Lower leg skin (tissue), 4 donors: ENCODE measurements around the gene PKP2. TPM values are rescaled to one million over a fixed set of nuclear protein-coding genes. Genes with fewer than 3 reads are reported as not detected.

Experiments
- DNase-seq, 2 donors: peaks; one replicate each; pipeline ENCODE4 v3.0.0-alpha.2; 2019; ENCODE audit warnings: low spot score in 2 of 2
- H3K4me3 ChIP-seq: fragments of 200-600 bp; sonication (generic); 2 replicates; pipeline ENCODE4 v1.5.1; 2017; ENCODE audit warnings: mild to moderate bottlenecking, low read depth; ENCODE audit not compliant: poor library complexity, severe bottlenecking
- CTCF ChIP-seq, 3 donors: fragments of 450-650 bp; IDR thresholded peaks; one replicate each; pipeline ENCODE4 v1.5.1; 2016; ENCODE audit warnings: antibody characterized with exemption in 3 of 3, mild to moderate bottlenecking in 3 of 3, moderate library complexity in 2 of 3
- POLR2A ChIP-seq, 2 donors: fragments of 450-650 bp; IDR thresholded peaks; one replicate each; pipeline ENCODE4 v1.6.1; 2016 to 2017; ENCODE audit warnings: antibody characterized with exemption in 2 of 2, mild to moderate bottlenecking in 1 of 2, moderate library complexity in 1 of 2
- WGBS, 2 donors: methylation state at CpG; one replicate each; pipeline ENCODE4 v1.1.5; 2018; 5-methylcytosine and 5-hydroxymethylcytosine counted together
- intact Hi-C: fragments of 100-400 bp; cut with DNase I; formaldehyde crosslinking; loops from one replicate; pipeline ENCODE4 v1.15.0; 2023; ENCODE audit warnings: low total_unique reads
- total RNA-seq, 4 donors: library from RNA; depleted of rRNA; stranded (reverse); fragments of >200 nt; gene quantifications; one replicate each; pipeline ENCODE4 v1.1.0, GENCODE V29; 2016

Gene PKP2
- total RNA-seq, 4 donors from 2014 or later = 7.5 to 10.5 (median 9.2) TPM

DNA sequence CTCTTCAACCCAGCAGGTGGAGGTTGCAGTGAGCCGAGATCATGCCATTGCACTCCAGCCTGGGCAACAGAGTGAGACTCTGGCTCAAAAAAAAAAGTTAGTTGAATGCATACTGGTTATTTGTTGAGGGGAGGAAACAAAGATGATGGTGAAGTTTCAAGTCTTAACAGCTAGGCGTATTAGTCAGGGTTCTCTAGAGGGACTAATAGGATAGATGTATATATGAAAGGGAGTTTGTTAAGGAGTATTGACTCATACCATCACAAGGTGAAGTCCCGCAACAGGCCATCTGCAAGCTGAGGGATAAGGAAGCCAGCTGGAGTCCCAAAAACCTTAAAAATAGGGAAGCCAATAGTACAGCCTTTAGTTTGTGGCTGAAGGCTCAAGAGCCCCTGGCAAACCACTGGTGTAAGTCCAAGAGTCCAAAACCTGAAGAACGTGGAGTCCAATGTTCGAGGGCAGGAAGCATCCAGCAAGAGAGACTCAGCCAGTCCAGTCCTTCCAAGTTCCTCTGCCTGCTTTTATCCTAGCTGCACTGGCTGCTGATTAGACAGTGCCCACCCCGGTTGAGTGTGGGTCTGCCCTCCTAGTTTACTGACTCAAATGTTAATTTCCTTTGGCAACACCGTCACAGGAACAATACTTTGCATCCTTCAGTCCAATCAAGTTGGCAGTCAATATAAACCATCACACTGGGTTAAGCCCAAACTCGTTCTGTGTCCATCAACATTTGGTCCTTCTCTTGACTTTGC, 26.1 kb upstream of the PKP2 start:
- 82 to 83% methylated on average over 8 of the region's 8 CpGs for WGBS, 2 donors

GRCh38 chr12:32921397-32921796, 24.8 kb upstream of the PKP2 start:
- TF ChIP-seq CTCF (IDR thresholded peaks at IDR 0.05) = no peak
- no peak for DNase-seq
- intact Hi-C loops = no loop called here
- 24 to 47% methylated on average over 2 of the region's 2 CpGs for WGBS, 2 donors
- H3K4me3 ChIP-seq = no peak overlapping the region

More for the DNA sequence above, 26.1 kb upstream of the PKP2 start:
- H3K4me3 ChIP-seq = no peak overlapping the region
- no peak for TF ChIP-seq POLR2A (IDR thresholded peaks at IDR 0.05)
- DNase-seq = no peak
- intact Hi-C loops = no loop called here

DNA sequence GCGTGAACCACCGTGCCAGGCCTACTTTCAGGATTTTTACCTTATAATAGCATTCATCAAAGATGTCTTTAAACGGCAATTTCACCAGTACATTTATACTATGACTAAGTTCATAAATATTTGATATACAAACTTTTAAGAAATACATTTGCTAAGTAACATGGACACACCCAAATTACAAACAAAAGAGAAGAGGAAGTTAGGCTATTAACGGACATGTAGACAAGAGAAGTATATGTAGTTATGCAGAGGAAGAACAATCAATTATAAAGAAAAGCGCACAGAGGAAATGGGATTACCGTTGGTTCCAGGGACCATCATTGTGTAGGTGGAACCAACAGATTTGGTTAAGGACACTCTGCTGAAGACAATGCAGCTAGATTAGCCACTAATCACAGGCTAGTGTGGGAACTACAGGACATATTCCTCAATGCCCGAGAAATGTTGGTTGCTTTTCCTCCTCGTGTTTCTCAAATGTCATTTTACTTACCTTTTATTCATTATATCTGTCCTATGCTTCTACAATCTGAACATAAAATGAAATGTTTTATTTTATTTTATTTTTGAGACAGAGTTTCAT, 24.0 kb upstream of the PKP2 start:
- H3K4me3 ChIP-seq = no peak overlapping the region
- 50 to 58% methylated on average over 8 of the region's 8 CpGs for WGBS, 2 donors
- DNase-seq = no peak
- TF ChIP-seq POLR2A (IDR thresholded peaks at IDR 0.05) (no peak), CTCF (IDR thresholded peaks at IDR 0.05) (no peak)
- intact Hi-C loops = no loop called here

DNA sequence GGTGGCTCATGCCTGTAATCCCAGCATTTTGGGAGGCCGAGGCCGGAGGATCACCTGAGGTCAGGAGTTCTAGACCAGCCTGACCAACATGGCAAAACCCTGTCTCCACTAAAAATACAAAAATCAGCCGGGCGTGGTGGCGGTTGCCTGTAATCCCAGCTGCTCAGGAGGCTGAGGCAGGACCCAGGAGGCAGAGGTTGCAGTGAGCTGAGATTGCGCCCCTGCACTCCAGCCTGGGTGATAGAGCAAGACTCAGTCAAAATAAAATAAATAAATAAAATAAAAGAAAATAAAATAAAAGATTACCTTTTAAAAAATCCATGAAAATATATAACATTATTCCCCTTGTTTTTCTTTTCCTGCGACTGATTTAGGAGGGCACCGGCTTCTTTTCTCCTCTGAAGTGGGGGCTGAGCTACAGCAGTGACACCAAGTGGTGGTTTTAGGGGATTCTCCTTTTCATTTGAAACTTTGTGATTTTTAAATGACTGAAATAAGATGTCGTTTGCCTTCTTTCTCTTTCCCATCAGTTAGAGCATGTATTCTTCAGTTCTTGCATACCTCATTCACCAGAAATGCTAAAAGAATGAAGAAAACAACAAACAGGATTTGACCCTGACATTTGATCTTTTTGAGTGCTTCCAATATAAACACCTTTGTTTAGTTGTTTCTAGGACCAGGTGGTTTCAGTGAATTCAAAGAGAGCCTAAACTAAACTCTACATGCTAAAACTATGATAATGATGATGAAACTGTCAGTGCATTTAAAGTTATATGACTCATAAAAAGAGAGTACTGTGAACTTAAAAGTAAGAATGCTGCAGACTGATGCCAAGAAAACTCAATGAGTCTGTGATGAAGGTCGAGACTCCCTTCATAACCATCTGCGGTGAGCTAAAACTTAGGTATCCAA, 22.6 kb upstream of the PKP2 start:
- intact Hi-C loops = no loop called here
- 51 to 55% methylated on average over 11 of the region's 11 CpGs for WGBS, 2 donors
- TF ChIP-seq CTCF (IDR thresholded peaks at IDR 0.05) = no peak
- no peak for TF ChIP-seq POLR2A (IDR thresholded peaks at IDR 0.05)
- DNase-seq = no peak
- H3K4me3 ChIP-seq = no peak overlapping the region

- intact Hi-C loops = no loop called here
- peak in 1 of 2 donors; percentile 28 for DNase-seq
- H3K4me3 ChIP-seq = no peak overlapping the region
- no peak for TF ChIP-seq POLR2A (IDR thresholded peaks at IDR 0.05)
Observed at GRCh38 chr12:32917094-32917611, 20.6 kb upstream of the PKP2 start.

GRCh38 chr12:32907898-32908476, 11.4 kb upstream of the PKP2 start:
- intact Hi-C loops = no loop called here
- TF ChIP-seq CTCF (IDR thresholded peaks at IDR 0.05) (no peak), POLR2A (IDR thresholded peaks at IDR 0.05) (no peak)
- H3K4me3 ChIP-seq = no peak overlapping the region
- WGBS, 2 donors = 84 to 90% methylated on average over 10 of the region's 10 CpGs
- no peak for DNase-seq
